ENCODE measurements around the gene SNAPC3. TPM values are rescaled to one million over a fixed set of nuclear protein-coding genes. Genes with fewer than 3 reads are reported as not detected.

Gene SNAPC3
- total and polyA plus RNA-seq, 2 of the 4 experiments (the other 2 are of a cell fraction) = 22.0 to 31.0 TPM

DNA sequence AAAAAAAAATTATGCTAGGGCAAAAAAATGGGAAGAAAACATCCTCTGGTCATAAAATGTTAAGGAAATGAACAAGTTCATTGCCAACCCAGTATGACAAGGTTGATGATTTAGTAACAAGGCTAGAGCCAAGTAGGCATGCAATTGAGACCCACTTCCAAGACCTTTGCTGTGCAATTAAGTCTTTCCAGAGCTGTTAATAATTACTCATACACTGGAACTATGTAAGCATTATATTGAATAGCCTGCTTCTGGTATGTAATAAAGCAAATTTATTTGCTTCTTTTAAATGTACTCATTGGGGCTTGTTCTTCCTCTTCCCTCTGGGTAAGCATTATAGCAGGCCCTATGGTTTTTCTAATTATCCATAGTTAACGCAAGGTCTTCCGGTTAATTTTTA is 32.5 kb upstream of the SNAPC3 start:
- no peak overlapping the region for H4K5ac ChIP-seq (ENCODE audit: low read depth, low read length)
- dilution Hi-C loops (cut with HindIII; ENCODE audit: low sequenced_read_pairs, unreplicated experiment) = no loop called here
- no peak overlapping the region for H2BK20ac ChIP-seq (ENCODE audit: low read depth, low read length)
- no peak overlapping the region for H2BK15ac ChIP-seq (ENCODE audit: low read depth, low read length)
- H3K56ac ChIP-seq (ENCODE audit: extremely low read depth, insufficient read depth, low read length) = no peak overlapping the region
- H2AK9ac ChIP-seq (replicated peaks; ENCODE audit: low read depth, low read length, poor library complexity) = no peak overlapping the region
- H3K27me3 ChIP-seq (ENCODE audit: control insufficient read depth, insufficient read depth, low read length) = no peaks in the 10 kb centered on the region
- BruUV-seq (replicated peaks) = no TSS peak
- no peak overlapping the region for H2BK120ac ChIP-seq (ENCODE audit: low read depth, low read length)
- H3K9me1 ChIP-seq (ENCODE audit: insufficient read depth, low read length) = no peaks in the 10 kb centered on the region
- no peak overlapping the region for H3K27ac ChIP-seq (ENCODE audit: insufficient read depth, low read length)
- no peaks in the 10 kb centered on the region for H3K36me3 ChIP-seq (ENCODE audit: control insufficient read depth, insufficient read depth, low read length)
- intact Hi-C loops (cut with micrococcal nuclease) = no loop called here
- no peak overlapping the region for H2BK5ac ChIP-seq (ENCODE audit: low read depth, low read length, poor library complexity, severe bottlenecking)
- no peak overlapping the region for H3K4me2 ChIP-seq (ENCODE audit: low read depth, low read length)
- no peaks in the 10 kb centered on the region for H3K4me1 ChIP-seq (ENCODE audit: control insufficient read depth, insufficient read depth, low read length)
- TF ChIP-seq POLR2A (IDR thresholded peaks at IDR 0.05; ENCODE audit: low read depth, low read length) = no peak
- TF ChIP-seq MXI1 (IDR thresholded peaks at IDR 0.05; ENCODE audit: borderline replicate concordance, low read depth, low read length) = no peak
- no peak for TF ChIP-seq RAD21 (IDR thresholded peaks at IDR 0.05; ENCODE audit: low read length)
- TF ChIP-seq, protein P1, sequence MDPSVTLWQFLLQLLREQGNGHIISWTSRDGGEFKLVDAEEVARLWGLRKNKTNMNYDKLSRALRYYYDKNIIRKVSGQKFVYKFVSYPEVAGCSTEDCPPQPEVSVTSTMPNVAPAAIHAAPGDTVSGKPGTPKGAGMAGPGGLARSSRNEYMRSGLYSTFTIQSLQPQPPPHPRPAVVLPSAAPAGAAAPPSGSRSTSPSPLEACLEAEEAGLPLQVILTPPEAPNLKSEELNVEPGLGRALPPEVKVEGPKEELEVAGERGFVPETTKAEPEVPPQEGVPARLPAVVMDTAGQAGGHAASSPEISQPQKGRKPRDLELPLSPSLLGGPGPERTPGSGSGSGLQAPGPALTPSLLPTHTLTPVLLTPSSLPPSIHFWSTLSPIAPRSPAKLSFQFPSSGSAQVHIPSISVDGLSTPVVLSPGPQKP (IDR thresholded peaks at IDR 0.05; ENCODE audit: borderline replicate concordance, low read depth, low read length) = no peak
- H3K23ac ChIP-seq (ENCODE audit: low read depth, low read length) = no peak overlapping the region
- no peak overlapping the region for H4K8ac ChIP-seq (ENCODE audit: low read depth in 2 of 2, low read length in 2 of 2)
- no peak for DNase-seq
- no CpG with 5 or more reads among the region's 2 CpGs for WGBS, 2 experiments (ENCODE audit: extremely low coverage in 2 of 2, insufficient read length in 1 of 2)
- ChIA-PET CTCF (no interaction called here), POLR2A (ENCODE audit: unreplicated experiment) (interaction anchor here (0.6 kb wide), 1 partner anchor 10 kb away, joined by 3 read pairs; no protein-coding TSS in a partner anchor)
- no peak overlapping the region for H2AK5ac ChIP-seq (ENCODE audit: low read depth, low read length)
- H3K18ac ChIP-seq (ENCODE audit: low read depth, low read length) = no peak overlapping the region
- H4K91ac ChIP-seq (ENCODE audit: insufficient read depth, low read depth, low read length) = no peak overlapping the region
- no peaks in the 10 kb centered on the region for H3K9me3 ChIP-seq (ENCODE audit: control insufficient read depth, insufficient read depth, low read length)
- no peak overlapping the region for H3K14ac ChIP-seq (replicated peaks; ENCODE audit: low read depth, low read length)
- in situ Hi-C loops (cut with MboI; ENCODE audit: low sequenced_read_pairs) = no loop called here
- no peaks in the 10 kb centered on the region for H3K79me1 ChIP-seq (ENCODE audit: low read depth in 1 of 2, low read length in 2 of 2)
- H3K4ac ChIP-seq (ENCODE audit: low read depth, low read length) = no peak overlapping the region
- ATAC-seq (ENCODE audit: low read depth) = no peak
- H4K20me1 ChIP-seq (ENCODE audit: insufficient read depth, low read length) = no peaks in the 10 kb centered on the region
- H3K9ac ChIP-seq (ENCODE audit: low read depth, low read length) = no peak overlapping the region
- H2AFZ ChIP-seq (replicated peaks; ENCODE audit: low read length, poor library complexity) = no peak overlapping the region
- no peak overlapping the region for H3K4me3 ChIP-seq (ENCODE audit: insufficient read depth, low read depth, low read length)

Measured in IMR-90 (cell line).